ENCODE measurements around the gene LRRC42. TPM values are rescaled to one million over a fixed set of nuclear protein-coding genes. Genes with fewer than 3 reads are reported as not detected.
A peak's percentile ranks its signal among the peaks of the same experiment; 100 is the strongest.

The LRRC42 gene
- total and polyA plus RNA-seq, 10 of the 15 experiments (the other 5 are each of a cell fraction or from before 2014, with no cell fraction given): 11.0 to 34.4 (median 23.0) TPM

GRCh38 chr1:53945433-53946251, 508 bp upstream of the LRRC42 start, which contains the start of gene IFT25 (continued):
- TF ChIP-seq CEBPZ (IDR thresholded peaks at IDR 0.05; ENCODE audit: low read depth, low read length) (no peak), PML (IDR thresholded peaks at IDR 0.05; ENCODE audit: low read length) (no peak), JUND (IDR thresholded peaks at IDR 0.05; ENCODE audit: low read depth, low read length) (no peak), SUZ12 (IDR thresholded peaks at IDR 0.05; ENCODE audit: unreplicated experiment) (no peak), NKRF (conservative IDR thresholded peaks at IDR 0.05) (peak; percentile 80), SRF (IDR thresholded peaks at IDR 0.05; ENCODE audit: low read depth in 2 of 2, low read length in 2 of 2) (no peak), POLR2A (IDR thresholded peaks at IDR 0.05; ENCODE audit: low read depth, low read length) (peak; percentile 91), BCL11A (IDR thresholded peaks at IDR 0.05; ENCODE audit: low read depth, low read length) (no peak), TCF7 (IDR thresholded peaks at IDR 0.05; ENCODE audit: borderline replicate concordance) (no peak), SKIL (IDR thresholded peaks at IDR 0.05; ENCODE audit: low read depth, poor library complexity, severe bottlenecking) (no peak), MEF2B (IDR thresholded peaks at IDR 0.05; ENCODE audit: partially characterized antibody, poor library complexity, severe bottlenecking) (peak; percentile 84), SPI1 (IDR thresholded peaks at IDR 0.05; ENCODE audit: borderline replicate concordance, insufficient read depth, low read depth, low read length) (no peak), GABPA (IDR thresholded peaks at IDR 0.05; ENCODE audit: low read depth) (no peak), ATF3 (IDR thresholded peaks at IDR 0.05; ENCODE audit: borderline replicate concordance, extremely low read depth, low read depth, low read length) (no peak), ETV6 (conservative IDR thresholded peaks at IDR 0.05 in 1 of 2, IDR thresholded peaks at IDR 0.05 in 1 of 2; ENCODE audit: borderline replicate concordance in 1 of 2, low read depth in 1 of 2) (no peak), SUPT20H (IDR thresholded peaks at IDR 0.05; ENCODE audit: borderline replicate concordance, control insufficient read depth, low read depth, low read length) (no peak), IRF4 (IDR thresholded peaks at IDR 0.05; ENCODE audit: low read depth, low read length) (no peak), JUNB (IDR thresholded peaks at IDR 0.05) (no peak), CHD4 (IDR thresholded peaks at IDR 0.05) (no peak), IRF3 (IDR thresholded peaks at IDR 0.05) (no peak), ASH2L (IDR thresholded peaks at IDR 0.05; ENCODE audit: borderline replicate concordance, low read depth) (no peak)
